SH-SY5Y (cell line): Measurements from ENCODE around the gene TBC1D10A.

Experiments
- GATA2 ChIP-seq: IDR thresholded peaks from 2 replicates; pipeline ENCODE4 v1.6.1; 2011; ENCODE audit warnings: mild to moderate bottlenecking, low read depth, low read length
- GATA3 ChIP-seq: IDR thresholded peaks from 2 replicates; pipeline ENCODE4 v1.6.1; 2011; ENCODE audit warnings: low read depth, mild to moderate bottlenecking, low read length, moderate library complexity

TBC1D10A gene

DNA sequence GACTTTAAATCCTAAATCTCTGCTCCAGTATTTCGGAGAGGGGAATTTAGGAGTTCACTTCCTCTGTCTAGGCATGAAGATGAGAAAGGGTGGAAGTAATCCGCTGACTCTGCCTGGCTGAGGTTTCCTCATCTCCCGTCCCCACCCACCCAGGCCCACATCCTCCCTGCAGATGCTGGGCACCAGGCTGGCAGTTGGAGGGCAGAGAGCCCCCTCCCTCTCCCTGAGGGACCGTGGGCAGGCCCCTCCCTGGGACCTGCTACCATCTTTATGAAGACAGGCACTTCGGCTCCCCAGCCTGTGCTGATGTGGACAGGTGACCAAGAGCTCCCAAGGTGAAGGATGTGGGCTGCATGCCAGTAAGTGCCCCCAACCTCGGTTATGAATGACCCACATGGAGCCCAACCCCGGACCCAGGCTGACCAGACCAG is 44.1 kb downstream of the TBC1D10A start:
- TF ChIP-seq GATA3, result no peak
- TF ChIP-seq GATA2, result no peak

DNA sequence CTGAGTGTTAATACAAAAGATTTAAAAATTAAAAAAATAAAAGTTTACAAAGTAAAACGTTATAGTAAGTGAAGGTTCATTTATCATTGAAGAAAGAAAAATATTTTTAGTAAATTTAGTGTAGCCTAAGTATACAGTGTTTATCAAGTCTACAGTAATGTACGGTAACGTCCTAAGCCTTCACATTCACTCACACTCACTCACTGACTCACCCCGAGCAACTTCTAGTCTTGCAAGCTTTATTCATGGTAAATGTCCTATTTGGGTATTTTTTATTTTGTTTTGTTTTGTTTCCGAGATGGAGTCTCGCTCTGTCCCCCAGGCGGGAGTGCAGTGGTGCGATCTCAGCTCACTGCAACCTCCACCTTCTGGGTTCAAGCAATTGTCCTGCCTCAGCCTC is 46.2 kb downstream of the TBC1D10A start:
- TF ChIP-seq GATA2 (no peak), GATA3 (no peak)

DNA sequence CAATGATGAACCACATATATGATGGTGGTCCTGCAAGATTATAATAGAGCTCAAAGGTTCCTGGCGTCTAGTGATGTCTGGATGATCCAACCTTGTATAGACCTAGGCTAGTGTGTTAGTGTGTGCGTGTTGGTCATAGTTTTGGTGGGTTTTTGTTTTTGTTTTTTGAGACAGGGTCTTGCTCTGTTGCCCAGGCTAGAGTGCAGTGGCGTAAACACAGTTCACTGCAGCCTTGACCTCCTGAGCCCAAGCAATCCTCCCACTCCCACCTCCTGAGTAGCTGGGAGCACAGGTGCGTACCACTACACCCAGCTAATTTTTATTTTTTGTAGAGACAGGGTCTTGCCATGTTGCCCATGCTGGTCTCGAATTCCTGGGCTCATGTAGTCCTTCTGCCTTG is 46.8 kb downstream of the TBC1D10A start:
- TF ChIP-seq GATA2, result no peak
- TF ChIP-seq GATA3, result no peak

DNA sequence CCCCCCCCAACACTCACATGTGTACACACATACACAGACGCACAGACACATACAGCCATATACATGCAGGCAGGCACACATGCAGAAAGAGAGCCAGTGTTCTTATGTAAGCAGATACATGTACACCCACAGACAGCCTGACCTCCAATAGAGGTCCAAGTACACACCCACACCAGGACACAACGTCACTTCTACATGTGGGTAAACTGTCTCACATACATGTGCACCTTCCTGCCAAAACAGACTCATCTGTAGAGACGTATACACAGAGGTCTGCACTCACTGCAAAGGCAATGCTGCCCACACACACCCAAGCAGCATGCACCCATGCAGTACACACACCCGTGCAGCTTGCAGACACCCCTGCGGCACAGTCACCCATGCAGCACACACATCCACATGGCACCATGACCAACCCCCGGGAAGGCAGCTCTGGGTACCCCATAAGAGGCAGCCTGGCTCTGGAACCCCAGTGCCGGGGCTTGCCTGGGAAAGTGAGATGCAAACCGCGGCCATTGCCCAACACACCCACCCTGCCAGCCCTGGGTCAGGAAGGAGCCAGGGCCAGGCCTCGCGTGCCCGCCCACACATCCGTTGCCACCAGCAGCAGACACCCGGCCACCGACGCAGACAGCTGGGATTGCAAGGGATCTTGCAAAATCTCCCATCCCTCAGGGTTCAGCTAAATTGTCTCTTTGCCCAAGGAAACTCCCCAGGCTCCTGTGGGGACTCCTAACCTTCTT is 47.5 kb downstream of the TBC1D10A start:
- TF ChIP-seq GATA2 (no peak), GATA3 (no peak)

DNA sequence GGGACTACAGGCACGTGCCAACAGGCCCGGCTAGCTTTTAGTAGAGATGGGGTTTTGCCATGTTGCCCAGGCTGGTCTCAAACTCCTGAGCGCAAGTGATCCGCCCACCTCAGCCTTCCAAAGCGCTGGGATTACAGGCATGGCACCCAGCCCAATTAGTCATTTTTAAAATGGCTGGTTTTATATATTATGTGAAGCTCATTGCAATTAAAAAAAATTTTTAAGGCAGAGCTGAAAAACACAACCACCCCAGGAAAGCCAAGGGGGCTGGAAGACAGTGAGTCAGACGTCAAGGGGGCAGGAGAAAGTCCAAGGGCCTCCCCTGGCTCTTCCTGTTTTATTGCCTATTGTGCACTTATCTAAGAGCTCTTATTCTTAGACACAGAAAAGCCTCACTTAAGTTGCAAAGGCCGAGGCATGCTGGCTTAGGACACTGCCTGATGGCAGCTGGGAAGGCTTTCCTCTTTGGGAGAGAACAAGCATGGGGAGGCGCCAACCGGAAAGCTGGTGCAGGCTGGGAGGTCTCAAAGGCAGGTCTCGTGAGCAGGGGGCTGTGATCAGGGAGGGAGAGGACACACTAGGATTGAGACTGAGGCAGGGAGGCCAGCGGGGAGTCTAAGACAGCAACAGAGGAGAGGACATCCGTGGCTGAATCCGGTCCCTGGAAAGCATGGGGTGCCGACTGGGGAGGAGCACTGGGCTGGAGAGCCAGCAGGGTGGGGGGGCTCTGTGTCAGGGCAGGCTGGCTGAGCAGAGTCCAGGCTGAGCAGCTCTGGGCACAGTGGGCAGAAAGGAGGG is 49.0 kb downstream of the TBC1D10A start:
- no peak for TF ChIP-seq GATA3
- TF ChIP-seq GATA2, result no peak

DNA sequence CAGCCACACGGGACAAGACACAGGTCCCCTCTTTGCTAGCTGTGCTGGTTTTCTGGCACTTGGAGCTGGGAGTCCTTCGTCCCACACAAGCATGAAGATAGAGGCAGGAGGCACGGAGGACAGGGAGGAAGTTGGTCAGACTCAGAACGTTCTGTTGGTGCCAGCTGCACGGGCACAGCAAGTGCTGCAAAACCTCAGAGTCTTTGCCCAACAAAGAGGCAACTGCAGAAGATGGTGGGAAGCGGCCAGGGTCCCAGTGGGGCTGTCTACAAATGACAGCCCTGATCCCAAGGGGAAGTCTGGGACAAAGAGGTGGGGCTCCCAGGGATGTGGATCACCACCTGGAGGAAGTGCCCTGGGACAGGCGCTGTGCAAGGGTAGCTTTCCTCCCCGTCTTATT is 50.7 kb downstream of the TBC1D10A start:
- no peak for TF ChIP-seq GATA2
- no peak for TF ChIP-seq GATA3

DNA sequence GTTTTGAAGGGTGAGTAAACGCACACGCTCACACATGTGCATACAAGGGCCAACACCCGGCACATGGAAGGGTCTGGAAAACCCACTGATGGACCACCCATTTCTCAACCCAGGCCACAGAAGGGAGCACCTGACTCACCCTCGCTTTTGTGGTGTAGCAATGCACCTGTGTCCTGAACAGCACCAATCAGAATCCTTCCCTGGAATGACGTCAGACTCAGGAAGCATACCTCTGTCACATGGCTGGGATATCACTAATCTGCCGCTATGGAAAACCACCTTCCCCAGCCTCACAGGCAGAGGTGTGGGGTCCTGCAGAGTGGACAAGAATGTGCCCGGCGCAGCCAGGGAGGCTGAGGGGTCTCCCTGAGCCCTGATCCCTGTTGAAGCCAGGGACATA is 51.1 kb downstream of the TBC1D10A start:
- no peak for TF ChIP-seq GATA2
- no peak for TF ChIP-seq GATA3

DNA sequence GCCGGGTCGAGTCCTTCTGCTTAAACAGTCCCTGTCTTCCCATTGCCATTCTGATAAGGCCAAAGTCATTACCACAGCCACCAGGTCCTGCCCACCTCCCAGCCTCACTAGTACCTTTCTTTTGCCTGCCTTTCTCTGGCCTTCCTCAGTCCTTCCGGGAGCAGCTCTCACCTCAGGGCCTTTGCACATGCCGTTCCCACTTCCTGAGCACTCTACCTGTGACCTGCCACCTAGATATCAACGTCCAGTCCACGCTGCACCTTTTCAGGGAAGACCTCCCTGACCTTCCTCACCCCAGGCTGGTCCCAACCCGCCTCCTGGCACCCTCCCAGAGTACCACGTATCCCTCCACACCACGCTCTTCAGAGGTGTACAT is 52.3 kb downstream of the TBC1D10A start:
- no peak for TF ChIP-seq GATA2
- TF ChIP-seq GATA3, result no peak

DNA sequence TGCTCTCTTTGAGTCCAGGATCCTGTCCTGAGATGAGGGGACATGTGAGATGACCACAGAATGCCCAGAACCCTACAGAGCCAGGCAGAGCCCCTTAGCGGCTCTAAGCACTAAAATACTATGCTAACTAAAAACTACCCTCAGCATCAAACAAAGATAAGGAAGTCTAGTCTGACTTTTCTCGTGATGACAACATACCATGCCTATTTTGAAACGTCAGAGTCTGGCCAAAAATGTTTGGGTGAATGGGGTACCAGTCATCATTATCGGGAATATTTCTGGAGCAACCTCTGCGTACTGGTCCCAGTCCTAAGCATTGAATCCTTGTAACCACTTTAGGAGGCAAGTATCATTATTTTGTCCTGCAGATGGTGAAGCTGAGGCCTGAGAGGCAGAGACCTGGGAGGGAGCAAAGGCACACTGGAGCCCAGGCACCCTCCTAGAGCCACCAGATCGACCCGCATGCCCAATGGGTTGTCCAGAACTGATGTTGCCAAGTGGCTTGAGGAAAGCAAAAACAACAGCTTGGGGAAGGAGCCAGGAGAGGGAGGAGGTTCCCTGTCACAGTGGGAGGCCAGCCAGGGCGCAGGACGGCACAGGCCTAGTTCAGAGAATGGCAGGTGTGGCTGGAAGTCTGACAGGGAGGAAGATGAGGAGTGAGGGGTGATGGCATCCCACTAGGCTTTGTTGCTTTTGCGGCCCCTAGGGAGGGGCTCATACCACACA is 52.9 kb downstream of the TBC1D10A start:
- TF ChIP-seq GATA3 (no peak), GATA2 (no peak)

DNA sequence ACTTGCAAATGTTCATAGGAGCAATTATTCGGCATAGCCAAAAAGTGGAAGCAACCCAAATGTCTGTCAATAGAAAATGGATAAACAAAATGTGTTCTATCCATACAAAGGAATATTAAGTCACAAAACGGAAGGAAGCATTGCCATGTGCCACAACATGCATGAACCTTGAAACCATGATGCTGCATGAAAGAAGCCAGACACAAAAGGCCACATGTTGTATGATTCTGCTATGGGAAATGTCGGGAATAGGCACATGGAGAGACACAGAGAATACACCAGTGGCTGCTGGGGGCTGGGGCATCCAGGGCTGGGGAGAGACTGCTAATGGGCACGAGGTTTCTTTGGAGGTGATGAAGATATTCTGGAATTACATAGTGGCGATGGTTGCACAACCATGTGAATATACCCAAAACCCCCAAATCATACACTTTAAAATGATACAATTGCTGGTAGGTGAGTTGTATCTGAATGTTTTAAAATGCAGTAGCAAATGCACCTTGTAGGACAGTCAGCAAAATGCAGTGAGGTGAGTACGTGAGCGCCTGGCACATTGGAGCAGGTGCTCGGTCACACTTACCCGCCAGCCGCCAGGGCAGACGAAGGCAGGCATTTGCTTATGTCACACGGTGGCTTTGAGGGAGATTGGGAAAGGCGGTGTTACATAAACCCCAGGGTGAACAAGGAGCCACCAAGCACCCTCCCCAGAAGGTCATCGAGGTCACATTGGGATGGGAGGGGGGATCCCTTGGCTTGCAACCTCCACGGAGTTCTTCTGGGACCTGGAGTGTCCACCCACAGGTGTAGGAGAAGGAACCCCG is 53.8 kb downstream of the TBC1D10A start:
- TF ChIP-seq GATA3 (no peak), GATA2 (no peak)

DNA sequence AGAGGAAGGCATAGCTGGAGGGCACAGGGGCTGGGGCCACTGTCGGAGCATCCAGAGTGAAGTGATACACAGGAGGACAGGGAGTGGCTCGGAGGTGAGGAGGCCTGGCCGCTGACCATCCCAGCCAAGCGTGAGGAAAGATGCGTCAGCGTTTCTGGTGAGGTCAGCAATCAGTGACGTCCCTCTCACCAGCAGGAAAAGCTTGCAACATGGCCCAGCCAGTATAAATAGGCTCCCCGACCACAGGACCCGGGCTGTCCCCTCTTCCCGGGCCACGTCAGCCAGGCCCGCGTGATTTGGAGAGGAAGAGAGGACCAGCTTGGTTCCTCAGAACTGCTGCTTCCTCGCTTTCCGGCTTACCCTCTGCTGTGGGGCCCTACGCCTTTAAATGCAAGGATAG is 55.9 kb downstream of the TBC1D10A start:
- TF ChIP-seq GATA3, result no peak
- TF ChIP-seq GATA2, result no peak

DNA sequence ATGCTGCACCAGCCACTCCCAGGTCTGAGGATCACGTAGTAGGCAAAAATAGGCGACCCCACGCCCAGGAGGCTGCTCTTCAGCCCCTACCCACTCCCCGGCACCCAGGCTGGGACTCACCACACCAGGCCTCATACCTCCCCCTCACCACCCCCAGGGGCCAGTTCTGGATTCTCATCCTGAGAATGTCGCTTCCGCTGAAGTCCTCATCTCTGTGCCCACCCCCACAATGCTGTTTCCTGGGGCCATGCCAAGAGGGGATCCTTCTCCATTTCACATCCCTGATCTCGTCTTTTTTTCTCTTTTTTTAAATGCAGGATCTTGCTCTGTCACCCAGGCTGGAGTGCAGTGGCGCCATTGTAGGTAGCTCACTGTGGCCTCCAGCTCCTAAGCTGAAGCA is 58.4 kb downstream of the TBC1D10A start:
- TF ChIP-seq GATA3, result no peak
- TF ChIP-seq GATA2, result no peak

DNA sequence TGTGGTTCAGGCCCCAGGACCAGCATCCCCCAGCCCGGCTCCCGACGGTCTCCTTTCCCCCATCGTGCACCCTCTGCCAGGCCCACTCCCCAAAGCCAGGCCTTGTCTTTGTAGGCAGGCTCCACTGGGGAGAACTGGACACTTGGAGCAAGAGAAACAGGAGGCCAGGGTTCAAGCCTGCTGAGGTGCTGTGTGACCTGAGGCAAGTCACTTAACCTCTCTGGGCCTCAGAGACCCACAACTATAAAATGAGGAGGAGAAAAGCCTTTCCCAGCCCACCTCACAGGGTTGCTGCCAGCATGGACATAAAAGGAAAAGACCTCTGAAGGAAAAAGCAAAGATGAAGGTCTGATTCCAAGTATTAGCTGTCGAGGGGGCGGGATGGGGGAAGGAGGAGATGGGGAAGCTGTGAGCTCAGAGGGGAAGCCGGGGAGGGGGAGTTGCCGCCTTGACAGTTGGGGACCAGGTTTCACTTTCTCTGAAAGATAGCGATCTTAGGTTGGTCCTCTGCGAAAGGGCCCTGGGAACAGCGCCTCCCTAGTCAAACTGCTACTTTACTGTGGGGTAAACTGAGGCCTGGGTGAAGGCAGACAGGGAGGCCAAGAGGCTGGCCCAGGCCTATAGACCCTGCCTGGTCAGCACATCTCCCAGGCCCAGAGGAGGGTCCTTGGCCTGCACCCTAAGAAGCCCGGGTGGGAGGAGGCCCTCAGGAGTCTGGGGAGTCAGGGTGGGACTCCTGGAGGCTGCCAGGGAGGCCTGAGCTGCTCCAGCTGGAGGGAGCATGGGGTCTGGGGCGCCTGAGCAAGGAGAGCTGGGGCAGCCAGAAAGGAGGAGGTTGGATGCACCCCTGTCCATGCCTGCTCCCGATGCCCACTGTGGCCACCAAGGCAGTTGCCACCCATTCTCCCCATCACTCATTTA is 59.1 kb downstream of the TBC1D10A start:
- TF ChIP-seq GATA3, result no peak
- no peak for TF ChIP-seq GATA2
